Left ventricle myocardium inferior (tissue), 1 donor: ENCODE data around the gene LRRC70. TPM values are rescaled to one million over a fixed set of nuclear protein-coding genes. Genes with fewer than 3 reads are reported as not detected.

ENCODE experiments used
- DNase-seq: peaks from one replicate; pipeline ENCODE4 v3.0.0-alpha.2; 2020
- H3K27ac ChIP-seq: fragments of 200-600 bp; replicated peaks from 2 replicates; pipeline ENCODE4 v1.8.0; 2021
- H3K27me3 ChIP-seq: fragments of 200-600 bp; 2 replicates; pipeline ENCODE4 v1.8.0; 2021; ENCODE audit warnings: low read depth
- H3K36me3 ChIP-seq: fragments of 200-600 bp; 2 replicates; pipeline ENCODE4 v1.8.0; 2021
- H3K4me1 ChIP-seq: fragments of 200-600 bp; 2 replicates; pipeline ENCODE4 v1.8.0; 2021
- H3K4me3 ChIP-seq: fragments of 200-600 bp; 2 replicates; pipeline ENCODE4 v1.8.0; 2021; ENCODE audit warnings: mild to moderate bottlenecking, moderate library complexity
- H3K9me3 ChIP-seq: fragments of 200-600 bp; replicated peaks from 2 replicates; pipeline ENCODE4 v1.8.0; 2021
- CTCF ChIP-seq: fragments of 200-600 bp; IDR thresholded peaks from 2 replicates; pipeline ENCODE4 v1.8.0; 2021; ENCODE audit warnings: antibody characterized with exemption, mild to moderate bottlenecking, borderline replicate concordance
- intact Hi-C: fragments of 100-400 bp; cut with micrococcal nuclease; formaldehyde crosslinking; loops from one replicate; pipeline ENCODE4 v1.11.0; 2022
- total RNA-seq: library from RNA; stranded (reverse); fragmentation: NEBNext Ultra II Directional; extraction: Animal tissue kit (Norgen Biotek cat#: 25700); gene quantifications from one replicate; pipeline ENCODE4 v1.2.1, GENCODE V29; 2021
- donor health status: DM: no; HTN: yes; CAD: no; lungs with severe emphysema.

The LRRC70 gene
- total RNA-seq, 1 donor from 2014 or later = 0.77 TPM

DNA sequence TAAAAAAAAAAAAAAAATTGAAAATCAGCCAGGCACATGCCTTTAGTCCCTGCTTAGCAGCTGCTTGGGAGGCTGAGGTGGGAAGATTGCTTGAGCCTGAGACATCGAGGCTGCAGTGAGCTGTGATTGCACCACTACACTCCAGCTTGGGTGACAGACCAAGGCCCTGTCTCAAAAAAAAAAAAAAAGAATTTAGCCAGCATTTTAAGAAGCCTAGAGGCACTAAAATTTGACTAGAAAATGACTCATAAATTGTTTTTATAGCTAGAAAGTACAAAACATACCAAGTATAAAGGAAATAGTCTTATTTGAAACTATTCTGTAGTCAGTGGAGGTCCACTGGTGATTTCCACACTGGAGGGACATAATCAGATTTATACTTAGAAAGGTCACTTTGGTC is 17.5 kb downstream of the LRRC70 start:
- intact Hi-C loops = no loop called here
- H3K9me3 ChIP-seq = no peaks in the 10 kb centered on the region
- H3K27me3 ChIP-seq = no peaks in the 10 kb centered on the region
- H3K27ac ChIP-seq = no peak overlapping the region
- no peaks in the 10 kb centered on the region for H3K4me1 ChIP-seq
- DNase-seq = no peak
- peaks cover 17% of the 10 kb centered on the region for H3K36me3 ChIP-seq
- H3K4me3 ChIP-seq = no peak overlapping the region
- no peak for TF ChIP-seq CTCF

DNA sequence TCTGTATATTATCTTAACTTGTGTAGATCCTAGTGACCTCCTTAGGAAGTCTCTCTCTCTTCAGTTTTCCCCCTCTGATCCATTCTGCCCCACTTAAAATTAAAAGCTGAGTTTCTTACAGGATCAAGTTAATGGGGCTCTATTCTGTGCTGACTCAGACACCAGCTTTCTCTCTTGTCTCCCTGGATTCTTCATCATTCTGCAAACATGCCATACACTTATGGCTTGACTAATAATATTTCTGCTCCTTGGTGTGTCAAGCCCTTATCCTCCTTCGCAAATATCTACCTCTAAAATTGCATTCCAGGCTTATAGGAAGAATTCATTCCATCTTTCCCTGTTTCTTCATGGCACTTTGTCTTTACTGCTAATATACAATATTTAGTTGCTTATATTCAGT is 18.1 kb downstream of the LRRC70 start:
- intact Hi-C loops = no loop called here
- Histone ChIP-seq H3K27me3 (no peaks in the 10 kb centered on the region), H3K27ac (no peak overlapping the region), H3K36me3 (peaks cover 13% of the 10 kb centered on the region), H3K9me3 (no peaks in the 10 kb centered on the region), H3K4me1 (no peaks in the 10 kb centered on the region), H3K4me3 (no peak overlapping the region)
- no peak for TF ChIP-seq CTCF
- no peak for DNase-seq

DNA sequence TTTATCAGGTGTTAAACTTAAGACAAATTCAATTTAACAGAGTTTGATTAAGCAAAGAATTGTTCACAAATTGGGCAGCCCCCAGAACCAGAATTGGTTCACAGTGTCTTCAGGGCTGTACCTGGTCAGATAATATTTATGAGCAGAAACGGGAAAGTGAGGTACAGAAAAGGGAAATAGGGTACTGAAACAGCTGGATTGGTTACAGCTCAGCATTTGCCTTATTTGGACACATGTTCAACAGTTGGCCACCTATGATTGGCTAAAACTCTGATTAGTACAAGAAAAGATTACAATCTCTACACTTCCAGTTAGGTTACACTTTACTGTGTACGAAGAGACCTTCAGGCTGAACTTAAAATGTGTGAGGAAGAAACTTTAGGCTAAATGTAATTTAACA is 18.7 kb downstream of the LRRC70 start:
- no peaks in the 10 kb centered on the region for H3K9me3 ChIP-seq
- H3K36me3 ChIP-seq = peaks cover 10% of the 10 kb centered on the region
- intact Hi-C loops = no loop called here
- H3K4me1 ChIP-seq = no peaks in the 10 kb centered on the region
- no peak for DNase-seq
- no peak overlapping the region for H3K27ac ChIP-seq
- H3K27me3 ChIP-seq = no peaks in the 10 kb centered on the region
- no peak for TF ChIP-seq CTCF
- no peak overlapping the region for H3K4me3 ChIP-seq

DNA sequence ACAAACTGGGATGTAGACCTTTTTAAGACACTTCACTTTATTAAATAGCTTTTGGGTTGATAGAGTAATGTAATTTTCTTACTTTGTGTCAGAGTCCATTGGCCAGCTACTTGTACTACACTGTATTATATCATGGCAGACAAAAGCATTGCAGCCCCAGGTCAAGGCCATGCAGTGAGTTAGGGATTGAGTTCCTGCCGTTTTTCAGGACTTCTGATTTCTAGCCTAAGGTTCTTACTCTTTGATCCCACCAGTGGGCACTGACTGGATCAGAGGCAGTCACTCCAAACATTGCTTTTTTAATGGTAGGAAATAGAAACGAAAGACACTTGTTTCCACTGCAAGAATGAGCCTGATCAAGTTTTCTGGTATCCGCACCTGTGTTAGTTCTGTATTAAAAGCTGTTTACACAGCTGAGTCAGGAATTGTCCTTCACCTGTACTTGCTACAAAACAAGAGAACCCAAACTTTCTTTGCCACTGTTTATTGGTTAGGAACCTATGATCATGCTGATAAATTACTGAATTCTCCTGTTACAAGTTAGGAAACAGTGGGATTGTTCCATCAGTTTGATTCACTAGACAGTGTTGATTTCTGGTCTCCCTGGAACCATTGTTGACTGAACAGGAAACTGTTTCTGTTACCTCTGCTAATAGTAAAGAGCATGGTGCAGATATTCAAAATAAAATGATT is 22.1 kb downstream of the LRRC70 start:
- H3K27ac ChIP-seq = no peak overlapping the region
- no peaks in the 10 kb centered on the region for H3K27me3 ChIP-seq
- no peak for TF ChIP-seq CTCF
- intact Hi-C loops = no loop called here
- DNase-seq = no peak
- no peaks in the 10 kb centered on the region for H3K9me3 ChIP-seq
- H3K36me3 ChIP-seq = peaks cover 16% of the 10 kb centered on the region
- no peaks in the 10 kb centered on the region for H3K4me1 ChIP-seq
- H3K4me3 ChIP-seq = no peak overlapping the region

GRCh38 chr5:62603934-62604333 is 25.3 kb downstream of the LRRC70 start:
- peaks cover 19% of the 10 kb centered on the region for H3K36me3 ChIP-seq
- no peaks in the 10 kb centered on the region for H3K4me1 ChIP-seq
- H3K9me3 ChIP-seq = no peaks in the 10 kb centered on the region
- intact Hi-C loops = no loop called here
- no peak for TF ChIP-seq CTCF
- no peaks in the 10 kb centered on the region for H3K27me3 ChIP-seq
- no peak for DNase-seq
- H3K4me3 ChIP-seq = no peak overlapping the region
- H3K27ac ChIP-seq = no peak overlapping the region
